Uterus (tissue), 2 donors: ENCODE measurements around the gene KLRC3.

Source experiments
- CTCF ChIP-seq, 4 experiments: fragments of 200-600 bp in 2 of 4; fragments of 450-650 bp in 2 of 4; sonication (generic) in 2 of 4; IDR thresholded peaks; one replicate each; pipeline ENCODE4 v1.5.1; 2016 to 2019; ENCODE audit warnings: antibody characterized with exemption in 4 of 4, mild to moderate bottlenecking in 2 of 4, moderate library complexity in 1 of 4
- POLR2A ChIP-seq, 2 donors: fragments of 450-650 bp; IDR thresholded peaks; one replicate each; pipeline ENCODE4 v1.6.1; 2016; ENCODE audit warnings: antibody characterized with exemption in 2 of 2, mild to moderate bottlenecking in 1 of 2, moderate library complexity in 1 of 2

- TF ChIP-seq CTCF (IDR thresholded peaks at IDR 0.05), result no peak
- TF ChIP-seq POLR2A (IDR thresholded peaks at IDR 0.05), result no peak
These were observed 27.8 kb upstream of the KLRC3 start for GRCh38 chr12:10448236-10448635.
